Measurements from ENCODE around the gene DENND2A. TPM values are rescaled to one million over a fixed set of nuclear protein-coding genes. Genes with fewer than 3 reads are reported as not detected.
A peak's percentile ranks its signal among the peaks of the same experiment; 100 is the strongest.

Gene DENND2A
- total and polyA plus RNA-seq, 2 of the 4 experiments (the other 2 are of a cell fraction), result 7.5 to 10.3 TPM

DNA sequence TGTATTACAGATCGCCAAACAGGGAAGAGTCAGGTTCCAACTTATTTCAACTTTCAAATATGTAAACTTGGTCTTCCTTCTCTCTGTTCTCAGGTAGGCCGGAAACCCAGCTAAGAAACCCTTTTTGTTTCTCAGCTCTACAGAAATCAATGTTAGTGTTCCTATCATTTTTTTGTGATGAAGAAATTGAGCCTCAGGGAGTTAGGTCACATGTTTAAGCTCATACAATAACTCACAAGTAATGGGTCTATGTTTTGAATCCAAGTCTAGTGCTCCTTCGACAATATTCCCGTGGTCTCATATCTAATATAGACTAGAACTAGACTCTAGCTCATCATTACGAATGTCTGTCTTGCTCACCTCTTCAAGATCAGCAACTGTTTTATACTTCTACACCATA lies 22.3 kb downstream of the DENND2A start:
- in situ Hi-C loops (cut with MboI; ENCODE audit: low sequenced_read_pairs), result no loop called here
- Histone ChIP-seq H3K18ac (ENCODE audit: low read depth, low read length) (peak overlapping the region; percentile 71; the same call in 1 of the 2 replicates), H3K56ac (ENCODE audit: extremely low read depth, insufficient read depth, low read length) (no peak overlapping the region), H3K9ac (ENCODE audit: low read depth, low read length) (no peak overlapping the region), H3K23ac (ENCODE audit: low read depth, low read length) (no peak overlapping the region), H3K4me1 (ENCODE audit: control insufficient read depth, insufficient read depth, low read length) (peaks cover 9% of the 10 kb centered on the region; the same call in 1 of the 2 replicates), H3K4me2 (ENCODE audit: low read depth, low read length) (no peak overlapping the region; the same call in 1 of the 2 replicates), H3K4ac (ENCODE audit: low read depth, low read length) (no peak overlapping the region), H3K36me3 (ENCODE audit: control insufficient read depth, insufficient read depth, low read length) (peaks cover 4% of the 10 kb centered on the region), H2BK15ac (ENCODE audit: low read depth, low read length) (no peak overlapping the region), H4K20me1 (ENCODE audit: insufficient read depth, low read length) (no peaks in the 10 kb centered on the region; the same call in 1 of the 2 replicates), H4K5ac (ENCODE audit: low read depth, low read length) (peak overlapping the region; percentile 49; the same call in 1 of the 2 replicates), H2BK5ac (ENCODE audit: low read depth, low read length, poor library complexity, severe bottlenecking) (peak overlapping the region; percentile 63), H3K27me3 (ENCODE audit: control insufficient read depth, insufficient read depth, low read length) (no peaks in the 10 kb centered on the region), H4K91ac (ENCODE audit: insufficient read depth, low read depth, low read length) (no peak overlapping the region), H3K4me3 (ENCODE audit: insufficient read depth, low read depth, low read length) (no peak overlapping the region), H2AK9ac (replicated peaks; ENCODE audit: low read depth, low read length, poor library complexity) (no peak overlapping the region), H3K27ac (ENCODE audit: insufficient read depth, low read length) (no peak overlapping the region), H3K9me3 (ENCODE audit: control insufficient read depth, insufficient read depth, low read length) (no peaks in the 10 kb centered on the region), H3K79me1 (ENCODE audit: low read depth in 1 of 2, low read length in 2 of 2) (peaks cover 10 to 44% of the 10 kb centered on the region in 2 experiments; a peak in 3 of 4 replicates), H2AFZ (replicated peaks; ENCODE audit: low read length, poor library complexity) (no peak overlapping the region), H2AK5ac (ENCODE audit: low read depth, low read length) (no peak overlapping the region), H3K9me1 (ENCODE audit: insufficient read depth, low read length) (no peaks in the 10 kb centered on the region), H3K14ac (replicated peaks; ENCODE audit: low read depth, low read length) (no peak overlapping the region), H2BK120ac (ENCODE audit: low read depth, low read length) (no peak overlapping the region), H4K8ac (ENCODE audit: low read depth in 2 of 2, low read length in 2 of 2) (peak overlapping the region in 1 of 2 experiments; percentile 40; a peak in 1 of 4 replicates), H2BK20ac (ENCODE audit: low read depth, low read length) (no peak overlapping the region)
- no CpG with 5 or more reads among the region's 5 CpGs for WGBS, 2 experiments (ENCODE audit: extremely low coverage in 2 of 2, insufficient read length in 1 of 2)
- DNase-seq, result no peak
- dilution Hi-C loops (cut with HindIII; ENCODE audit: low sequenced_read_pairs, unreplicated experiment), result no loop called here
- TF ChIP-seq RCOR1 (IDR thresholded peaks at IDR 0.05; ENCODE audit: insufficient replicate concordance, low read length) (no peak), MAZ (IDR thresholded peaks at IDR 0.05; ENCODE audit: borderline replicate concordance, low read depth, low read length) (no peak), NFE2L2 (IDR thresholded peaks at IDR 0.05; ENCODE audit: low read depth, low read length) (no peak), MAFK (IDR thresholded peaks at IDR 0.05; ENCODE audit: low read depth, low read length) (no peak), RFX5 (IDR thresholded peaks at IDR 0.05; ENCODE audit: low read depth, low read length) (no peak), MXI1 (IDR thresholded peaks at IDR 0.05; ENCODE audit: borderline replicate concordance, low read depth, low read length) (no peak), CEBPB (IDR thresholded peaks at IDR 0.05; ENCODE audit: low read depth, low read length) (no peak)
- TF ChIP-seq, protein P1, sequence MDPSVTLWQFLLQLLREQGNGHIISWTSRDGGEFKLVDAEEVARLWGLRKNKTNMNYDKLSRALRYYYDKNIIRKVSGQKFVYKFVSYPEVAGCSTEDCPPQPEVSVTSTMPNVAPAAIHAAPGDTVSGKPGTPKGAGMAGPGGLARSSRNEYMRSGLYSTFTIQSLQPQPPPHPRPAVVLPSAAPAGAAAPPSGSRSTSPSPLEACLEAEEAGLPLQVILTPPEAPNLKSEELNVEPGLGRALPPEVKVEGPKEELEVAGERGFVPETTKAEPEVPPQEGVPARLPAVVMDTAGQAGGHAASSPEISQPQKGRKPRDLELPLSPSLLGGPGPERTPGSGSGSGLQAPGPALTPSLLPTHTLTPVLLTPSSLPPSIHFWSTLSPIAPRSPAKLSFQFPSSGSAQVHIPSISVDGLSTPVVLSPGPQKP (IDR thresholded peaks at IDR 0.05; ENCODE audit: borderline replicate concordance, low read depth, low read length), result no peak
- TF ChIP-seq, protein P2, sequence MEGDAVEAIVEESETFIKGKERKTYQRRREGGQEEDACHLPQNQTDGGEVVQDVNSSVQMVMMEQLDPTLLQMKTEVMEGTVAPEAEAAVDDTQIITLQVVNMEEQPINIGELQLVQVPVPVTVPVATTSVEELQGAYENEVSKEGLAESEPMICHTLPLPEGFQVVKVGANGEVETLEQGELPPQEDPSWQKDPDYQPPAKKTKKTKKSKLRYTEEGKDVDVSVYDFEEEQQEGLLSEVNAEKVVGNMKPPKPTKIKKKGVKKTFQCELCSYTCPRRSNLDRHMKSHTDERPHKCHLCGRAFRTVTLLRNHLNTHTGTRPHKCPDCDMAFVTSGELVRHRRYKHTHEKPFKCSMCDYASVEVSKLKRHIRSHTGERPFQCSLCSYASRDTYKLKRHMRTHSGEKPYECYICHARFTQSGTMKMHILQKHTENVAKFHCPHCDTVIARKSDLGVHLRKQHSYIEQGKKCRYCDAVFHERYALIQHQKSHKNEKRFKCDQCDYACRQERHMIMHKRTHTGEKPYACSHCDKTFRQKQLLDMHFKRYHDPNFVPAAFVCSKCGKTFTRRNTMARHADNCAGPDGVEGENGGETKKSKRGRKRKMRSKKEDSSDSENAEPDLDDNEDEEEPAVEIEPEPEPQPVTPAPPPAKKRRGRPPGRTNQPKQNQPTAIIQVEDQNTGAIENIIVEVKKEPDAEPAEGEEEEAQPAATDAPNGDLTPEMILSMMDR (conservative IDR thresholded peaks at IDR 0.05; ENCODE audit: low read depth, low read length), result no peak
- TF ChIP-seq, protein P3, sequence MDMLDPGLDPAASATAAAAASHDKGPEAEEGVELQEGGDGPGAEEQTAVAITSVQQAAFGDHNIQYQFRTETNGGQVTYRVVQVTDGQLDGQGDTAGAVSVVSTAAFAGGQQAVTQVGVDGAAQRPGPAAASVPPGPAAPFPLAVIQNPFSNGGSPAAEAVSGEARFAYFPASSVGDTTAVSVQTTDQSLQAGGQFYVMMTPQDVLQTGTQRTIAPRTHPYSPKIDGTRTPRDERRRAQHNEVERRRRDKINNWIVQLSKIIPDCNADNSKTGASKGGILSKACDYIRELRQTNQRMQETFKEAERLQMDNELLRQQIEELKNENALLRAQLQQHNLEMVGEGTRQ (IDR thresholded peaks at IDR 0.05; ENCODE audit: low read depth, low read length), result no peak
- intact Hi-C loops (cut with micrococcal nuclease), result no loop called here
- ChIA-PET POLR2A (ENCODE audit: unreplicated experiment) (interaction anchor here (0.6 kb wide), 1 partner anchor 18 kb away, joined by 13 read pairs; no protein-coding TSS in a partner anchor), CTCF (no interaction called here)
- BruUV-seq (replicated peaks), result no TSS peak
- no peak for ATAC-seq (ENCODE audit: low read depth)

Data from IMR-90 (cell line).